Peyer's patch (tissue), 4 donors: ENCODE results near the gene SEMA4D.

Experiments used
- CTCF ChIP-seq, 6 experiments: fragments of 450-650 bp in 4 of 6; fragments of 200-600 bp in 2 of 6; sonication (generic) in 1 of 6; IDR thresholded peaks; one replicate each; pipeline ENCODE4 v1.5.1; 2017 to 2019; ENCODE audit warnings: antibody characterized with exemption in 6 of 6, mild to moderate bottlenecking in 3 of 6, moderate library complexity in 1 of 6
- POLR2A ChIP-seq, 2 donors: fragments of 450-650 bp; IDR thresholded peaks; one replicate each; pipeline ENCODE4 v1.5.1; 2017; ENCODE audit warnings: antibody characterized with exemption in 2 of 2, mild to moderate bottlenecking in 2 of 2, moderate library complexity in 2 of 2

DNA sequence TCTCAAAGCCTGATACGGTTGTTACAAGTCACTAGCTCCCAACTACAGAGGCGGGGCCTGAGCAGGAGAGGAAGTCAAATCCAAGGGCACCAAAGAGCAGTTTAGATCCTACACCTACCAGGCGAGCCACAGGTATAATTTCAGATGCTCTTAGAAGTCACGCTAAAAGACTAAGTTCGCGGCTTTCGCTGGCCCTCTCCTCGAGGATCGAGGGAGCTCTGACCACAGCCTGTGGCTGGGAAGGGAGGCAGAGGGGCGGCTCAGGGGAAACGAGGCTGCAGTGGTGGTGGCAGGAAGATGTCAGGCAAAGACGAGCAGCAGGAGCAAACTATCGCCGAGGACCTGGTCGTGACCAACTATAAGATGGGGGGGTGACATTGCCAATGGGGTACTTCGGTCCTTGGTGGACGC is 48.6 kb downstream of the SEMA4D start:
- TF ChIP-seq CTCF (IDR thresholded peaks at IDR 0.05) (no peak), POLR2A (IDR thresholded peaks at IDR 0.05) (no peak)
